ENCODE results near the gene CCNG2. TPM values are rescaled to one million over a fixed set of nuclear protein-coding genes. Genes with fewer than 3 reads are reported as not detected.

CCNG2 gene
- total RNA-seq, 2 donors from 2014 or later: 21.8 to 24.3 TPM

- Mint-ChIP-seq H3K4me1 (peaks cover 3% of the 10 kb centered on the region), H3K36me3 (ENCODE audit: low read depth) (peaks cover 4% of the 10 kb centered on the region), H3K27me3 (peaks cover 26% of the 10 kb centered on the region), H3K4me3 (no peak overlapping the region), H3K27ac (no peak overlapping the region)
- DNase-seq: no peak
- H3K9me3 ChIP-seq (ENCODE audit: control insufficient read depth, low read length, poor library complexity, severe bottlenecking): no peaks in the 10 kb centered on the region
- ATAC-seq: no peak
These were observed 17.4 kb downstream of the CCNG2 start for GRCh38 chr4:77174426-77174825.

GRCh38 chr4:77175201-77175611, 18.2 kb downstream of the CCNG2 start:
- Mint-ChIP-seq H3K4me3 (no peak overlapping the region), H3K4me1 (peaks cover 3% of the 10 kb centered on the region), H3K27ac (no peak overlapping the region), H3K36me3 (ENCODE audit: low read depth) (peaks cover 4% of the 10 kb centered on the region), H3K27me3 (peaks cover 26% of the 10 kb centered on the region)
- ATAC-seq (no peak), DNase-seq (no peak)
- H3K9me3 ChIP-seq (ENCODE audit: control insufficient read depth, low read length, poor library complexity, severe bottlenecking): no peaks in the 10 kb centered on the region

- H3K27ac Mint-ChIP-seq: no peak overlapping the region
- H3K27me3 Mint-ChIP-seq: peaks cover 26% of the 10 kb centered on the region
- no peak overlapping the region for H3K4me3 Mint-ChIP-seq
- H3K9me3 ChIP-seq (ENCODE audit: control insufficient read depth, low read length, poor library complexity, severe bottlenecking): no peaks in the 10 kb centered on the region
- no peaks in the 10 kb centered on the region for H3K4me1 Mint-ChIP-seq
- DNase-seq (no peak), ATAC-seq (no peak)
- peaks cover 2% of the 10 kb centered on the region for H3K36me3 Mint-ChIP-seq (ENCODE audit: low read depth)
These were observed 19.6 kb downstream of the CCNG2 start for GRCh38 chr4:77176640-77177039.

- ATAC-seq (no peak), DNase-seq (no peak)
- H3K4me3 Mint-ChIP-seq: no peak overlapping the region
- no peak overlapping the region for H3K27ac Mint-ChIP-seq
- no peaks in the 10 kb centered on the region for H3K9me3 ChIP-seq (ENCODE audit: control insufficient read depth, low read length, poor library complexity, severe bottlenecking)
- no peaks in the 10 kb centered on the region for H3K4me1 Mint-ChIP-seq
- peaks cover 2% of the 10 kb centered on the region for H3K36me3 Mint-ChIP-seq (ENCODE audit: low read depth)
- peaks cover 26% of the 10 kb centered on the region for H3K27me3 Mint-ChIP-seq
These were observed 20.2 kb downstream of the CCNG2 start for GRCh38 chr4:77177199-77177598.

GRCh38 chr4:77178560-77178959, 21.6 kb downstream of the CCNG2 start:
- Mint-ChIP-seq H3K4me3 (no peak overlapping the region), H3K27ac (no peak overlapping the region), H3K4me1 (no peaks in the 10 kb centered on the region), H3K27me3 (peaks cover 25% of the 10 kb centered on the region), H3K36me3 (ENCODE audit: low read depth) (peaks cover 2% of the 10 kb centered on the region)
- no peak for DNase-seq
- ATAC-seq: no peak
- H3K9me3 ChIP-seq (ENCODE audit: control insufficient read depth, low read length, poor library complexity, severe bottlenecking): no peaks in the 10 kb centered on the region

GRCh38 chr4:77179519-77179918, 22.5 kb downstream of the CCNG2 start:
- DNase-seq (no peak), ATAC-seq (no peak)
- Mint-ChIP-seq H3K4me3 (no peak overlapping the region), H3K27ac (no peak overlapping the region), H3K4me1 (no peaks in the 10 kb centered on the region), H3K27me3 (peaks cover 25% of the 10 kb centered on the region), H3K36me3 (ENCODE audit: low read depth) (peaks cover 2% of the 10 kb centered on the region)
- no peaks in the 10 kb centered on the region for H3K9me3 ChIP-seq (ENCODE audit: control insufficient read depth, low read length, poor library complexity, severe bottlenecking)

- H3K27ac Mint-ChIP-seq: no peak overlapping the region
- H3K9me3 ChIP-seq (ENCODE audit: control insufficient read depth, low read length, poor library complexity, severe bottlenecking): no peaks in the 10 kb centered on the region
- peaks cover 2% of the 10 kb centered on the region for H3K36me3 Mint-ChIP-seq (ENCODE audit: low read depth)
- H3K4me3 Mint-ChIP-seq: no peak overlapping the region
- H3K27me3 Mint-ChIP-seq: peaks cover 19% of the 10 kb centered on the region
- no peak for DNase-seq
- no peak for ATAC-seq
- peaks cover 5% of the 10 kb centered on the region for H3K4me1 Mint-ChIP-seq
These were observed 24.7 kb downstream of the CCNG2 start for GRCh38 chr4:77181720-77182119.

- no peak for ATAC-seq
- H3K36me3 Mint-ChIP-seq (ENCODE audit: low read depth): peaks cover 6% of the 10 kb centered on the region
- no peak for DNase-seq
- H3K27me3 Mint-ChIP-seq: peaks cover 20% of the 10 kb centered on the region
- no peaks in the 10 kb centered on the region for H3K9me3 ChIP-seq (ENCODE audit: control insufficient read depth, low read length, poor library complexity, severe bottlenecking)
- peaks cover 5% of the 10 kb centered on the region for H3K4me1 Mint-ChIP-seq
- H3K27ac Mint-ChIP-seq: no peak overlapping the region
- no peak overlapping the region for H3K4me3 Mint-ChIP-seq
These were observed 26.9 kb downstream of the CCNG2 start for GRCh38 chr4:77183777-77184420.

GRCh38 chr4:77184974-77185373, 28.0 kb downstream of the CCNG2 start:
- H3K9me3 ChIP-seq (ENCODE audit: control insufficient read depth, low read length, poor library complexity, severe bottlenecking): no peaks in the 10 kb centered on the region
- peaks cover 6% of the 10 kb centered on the region for H3K36me3 Mint-ChIP-seq (ENCODE audit: low read depth)
- H3K27ac Mint-ChIP-seq: no peak overlapping the region
- DNase-seq (no peak), ATAC-seq (no peak)
- no peak overlapping the region for H3K4me3 Mint-ChIP-seq
- peaks cover 5% of the 10 kb centered on the region for H3K4me1 Mint-ChIP-seq
- peaks cover 16% of the 10 kb centered on the region for H3K27me3 Mint-ChIP-seq

- peaks cover 6% of the 10 kb centered on the region for H3K36me3 Mint-ChIP-seq (ENCODE audit: low read depth)
These were observed 28.7 kb downstream of the CCNG2 start for GRCh38 chr4:77185686-77186085.

GRCh38 chr4:77187322-77187721, 30.3 kb downstream of the CCNG2 start:
- DNase-seq: no peak
- peaks cover 16% of the 10 kb centered on the region for H3K27me3 Mint-ChIP-seq
- no peaks in the 10 kb centered on the region for H3K9me3 ChIP-seq (ENCODE audit: control insufficient read depth, low read length, poor library complexity, severe bottlenecking)
- no peak for ATAC-seq
- H3K4me3 Mint-ChIP-seq: no peak overlapping the region
- H3K36me3 Mint-ChIP-seq (ENCODE audit: low read depth): peaks cover 6% of the 10 kb centered on the region
- peaks cover 5% of the 10 kb centered on the region for H3K4me1 Mint-ChIP-seq
- H3K27ac Mint-ChIP-seq: no peak overlapping the region

More at GRCh38 chr4:77185686-77186085, 28.7 kb downstream of the CCNG2 start:
- no peak for ATAC-seq
- no peak overlapping the region for H3K27ac Mint-ChIP-seq
- no peaks in the 10 kb centered on the region for H3K9me3 ChIP-seq (ENCODE audit: control insufficient read depth, low read length, poor library complexity, severe bottlenecking)
- H3K4me3 Mint-ChIP-seq: no peak overlapping the region
- peaks cover 16% of the 10 kb centered on the region for H3K27me3 Mint-ChIP-seq
- DNase-seq: no peak
- peaks cover 5% of the 10 kb centered on the region for H3K4me1 Mint-ChIP-seq

GRCh38 chr4:77188498-77189220, 31.7 kb downstream of the CCNG2 start:
- no peaks in the 10 kb centered on the region for H3K9me3 ChIP-seq (ENCODE audit: control insufficient read depth, low read length, poor library complexity, severe bottlenecking)
- H3K4me1 Mint-ChIP-seq: peaks cover 12% of the 10 kb centered on the region
- H3K36me3 Mint-ChIP-seq (ENCODE audit: low read depth): peaks cover 6% of the 10 kb centered on the region
- DNase-seq (no peak), ATAC-seq (no peak)
- no peak overlapping the region for H3K27ac Mint-ChIP-seq
- H3K4me3 Mint-ChIP-seq: no peak overlapping the region
- peaks cover 14% of the 10 kb centered on the region for H3K27me3 Mint-ChIP-seq

- Mint-ChIP-seq H3K27me3 (peaks cover 8% of the 10 kb centered on the region), H3K4me1 (peaks cover 14% of the 10 kb centered on the region), H3K27ac (no peak overlapping the region), H3K36me3 (ENCODE audit: low read depth) (peaks cover 6% of the 10 kb centered on the region), H3K4me3 (no peak overlapping the region)
- DNase-seq: no peak
- ATAC-seq: no peak
- no peaks in the 10 kb centered on the region for H3K9me3 ChIP-seq (ENCODE audit: control insufficient read depth, low read length, poor library complexity, severe bottlenecking)
These were observed 32.4 kb downstream of the CCNG2 start for GRCh38 chr4:77189412-77189811.

GRCh38 chr4:77190053-77190452, 33.0 kb downstream of the CCNG2 start:
- DNase-seq: no peak
- no peak for ATAC-seq
- peaks cover 8% of the 10 kb centered on the region for H3K27me3 Mint-ChIP-seq
- no peaks in the 10 kb centered on the region for H3K9me3 ChIP-seq (ENCODE audit: control insufficient read depth, low read length, poor library complexity, severe bottlenecking)
- no peak overlapping the region for H3K27ac Mint-ChIP-seq
- H3K4me1 Mint-ChIP-seq: peaks cover 14% of the 10 kb centered on the region
- no peak overlapping the region for H3K4me3 Mint-ChIP-seq
- H3K36me3 Mint-ChIP-seq (ENCODE audit: low read depth): peaks cover 6% of the 10 kb centered on the region

Data from T-helper 17 cell (primary cell).